ENCODE results near the gene RINL.

DNA sequence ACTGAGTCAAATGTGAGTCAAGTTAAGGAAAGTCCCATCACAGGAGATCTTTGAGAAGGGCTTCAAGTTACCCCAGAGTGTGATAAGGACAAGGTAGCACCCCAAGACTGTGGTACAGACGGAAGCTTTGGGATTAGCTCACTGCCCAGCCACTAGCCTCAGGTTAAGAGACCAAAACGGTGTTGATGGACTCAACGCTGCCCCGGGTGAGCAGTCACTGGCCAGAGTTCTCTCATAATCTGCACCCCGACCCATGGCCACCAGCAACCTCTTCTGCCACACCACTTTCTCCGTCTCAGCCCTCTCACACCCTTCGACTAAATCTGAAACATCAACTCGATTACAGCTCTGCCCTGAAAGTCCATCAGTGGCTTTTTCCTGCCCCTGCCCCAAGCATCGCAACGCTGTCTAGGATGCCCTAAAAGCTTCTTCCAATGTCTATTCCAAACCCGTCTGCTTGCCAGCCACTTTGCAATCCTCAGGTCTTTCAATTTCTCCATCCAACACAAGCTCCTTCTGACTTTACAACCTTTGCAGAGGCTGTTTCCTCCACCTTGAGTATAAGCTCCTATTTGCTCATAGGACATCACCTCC, 33.9 kb downstream of the RINL start:
- TF ChIP-seq, protein P1, sequence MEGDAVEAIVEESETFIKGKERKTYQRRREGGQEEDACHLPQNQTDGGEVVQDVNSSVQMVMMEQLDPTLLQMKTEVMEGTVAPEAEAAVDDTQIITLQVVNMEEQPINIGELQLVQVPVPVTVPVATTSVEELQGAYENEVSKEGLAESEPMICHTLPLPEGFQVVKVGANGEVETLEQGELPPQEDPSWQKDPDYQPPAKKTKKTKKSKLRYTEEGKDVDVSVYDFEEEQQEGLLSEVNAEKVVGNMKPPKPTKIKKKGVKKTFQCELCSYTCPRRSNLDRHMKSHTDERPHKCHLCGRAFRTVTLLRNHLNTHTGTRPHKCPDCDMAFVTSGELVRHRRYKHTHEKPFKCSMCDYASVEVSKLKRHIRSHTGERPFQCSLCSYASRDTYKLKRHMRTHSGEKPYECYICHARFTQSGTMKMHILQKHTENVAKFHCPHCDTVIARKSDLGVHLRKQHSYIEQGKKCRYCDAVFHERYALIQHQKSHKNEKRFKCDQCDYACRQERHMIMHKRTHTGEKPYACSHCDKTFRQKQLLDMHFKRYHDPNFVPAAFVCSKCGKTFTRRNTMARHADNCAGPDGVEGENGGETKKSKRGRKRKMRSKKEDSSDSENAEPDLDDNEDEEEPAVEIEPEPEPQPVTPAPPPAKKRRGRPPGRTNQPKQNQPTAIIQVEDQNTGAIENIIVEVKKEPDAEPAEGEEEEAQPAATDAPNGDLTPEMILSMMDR (IDR thresholded peaks at IDR 0.05; ENCODE audit: borderline replicate concordance, extremely low read depth, low read length, poor library complexity, severe bottlenecking) = no peak
- TF ChIP-seq EZH2 (IDR thresholded peaks at IDR 0.05; ENCODE audit: borderline replicate concordance, low read depth, low read length, severe bottlenecking) = no peak

Data from DND-41 (cell line).